HL-60 (cell line): ENCODE data around the gene ERGIC1.
"Not testable (repeated sequence)": the region's sequence is repeated elsewhere in the genome, so short reads cannot be mapped to it uniquely, and the experiment has no call there.

Experiments
- CTCF ChIP-seq: IDR thresholded peaks from one replicate; pipeline ENCODE4 v1.5.1; 2011; ENCODE audit warnings: low read length, control low read depth, inconsistent platforms; ENCODE audit not compliant: insufficient read depth
- GABPA ChIP-seq: IDR thresholded peaks from 2 replicates; pipeline ENCODE4 v1.6.1; 2012; ENCODE audit warnings: low read depth
- REST ChIP-seq: IDR thresholded peaks from 2 replicates; pipeline ENCODE4 v1.6.1; 2012; ENCODE audit warnings: low read depth; ENCODE audit not compliant: insufficient replicate concordance

- not testable (repeated sequence) for TF ChIP-seq CTCF, GABPA, REST
Measured at GRCh38 chr5:172810996-172811395, 23.1 kb upstream of the ERGIC1 start.
